Activated naive CD4-positive, alpha-beta T cell (primary cell): ENCODE measurements around the gene SAFB2.

Source experiments
- DNase-seq, 4 experiments: peaks; one replicate each; lab custom pipeline; 2025; lab: John Stamatoyannopoulos, UW

SAFB2 gene

DNA sequence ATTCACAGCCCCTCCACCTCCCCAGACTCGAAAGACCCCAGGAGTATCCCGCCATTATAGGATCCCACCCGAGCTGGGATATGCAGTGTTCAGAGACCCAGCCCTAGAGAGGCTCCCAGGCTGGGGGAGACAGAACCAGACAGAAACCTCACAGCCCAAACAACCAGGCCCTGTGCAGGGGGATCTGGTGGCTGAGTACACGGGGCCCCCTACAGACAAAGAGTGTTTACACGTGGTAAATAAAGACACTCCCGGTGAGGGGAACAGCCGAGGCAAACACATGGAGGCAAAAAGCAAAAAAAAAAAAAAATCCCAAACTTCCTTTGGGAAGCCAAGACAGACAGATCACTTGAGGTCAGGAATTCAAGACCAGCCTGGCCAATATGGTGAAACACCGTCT, 79.9 kb downstream of the SAFB2 start:
- DNase-seq: no peak

GRCh38 chr19:5541456-5541855, 81.1 kb downstream of the SAFB2 start:
- DNase-seq: no peak

DNA sequence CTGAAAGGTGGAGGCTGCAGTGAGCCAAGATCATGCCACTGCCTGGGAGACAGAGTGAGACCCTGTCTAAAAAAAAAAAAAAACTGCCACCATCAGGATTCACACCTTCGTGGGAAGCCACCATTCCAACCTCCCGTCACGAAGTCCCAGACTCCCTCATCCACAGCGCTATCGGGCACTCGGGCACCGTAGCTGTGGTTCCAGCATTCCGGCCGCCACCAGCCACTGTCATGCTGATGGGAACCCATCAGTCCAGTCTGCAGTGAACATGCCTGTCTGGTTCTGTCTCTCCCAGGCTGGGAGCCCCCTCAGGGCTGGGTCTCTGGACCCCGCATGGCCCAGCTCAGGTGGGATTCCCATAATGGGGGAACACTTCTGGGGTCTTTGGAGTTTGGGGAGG, 82.4 kb downstream of the SAFB2 start:
- no peak for DNase-seq

DNA sequence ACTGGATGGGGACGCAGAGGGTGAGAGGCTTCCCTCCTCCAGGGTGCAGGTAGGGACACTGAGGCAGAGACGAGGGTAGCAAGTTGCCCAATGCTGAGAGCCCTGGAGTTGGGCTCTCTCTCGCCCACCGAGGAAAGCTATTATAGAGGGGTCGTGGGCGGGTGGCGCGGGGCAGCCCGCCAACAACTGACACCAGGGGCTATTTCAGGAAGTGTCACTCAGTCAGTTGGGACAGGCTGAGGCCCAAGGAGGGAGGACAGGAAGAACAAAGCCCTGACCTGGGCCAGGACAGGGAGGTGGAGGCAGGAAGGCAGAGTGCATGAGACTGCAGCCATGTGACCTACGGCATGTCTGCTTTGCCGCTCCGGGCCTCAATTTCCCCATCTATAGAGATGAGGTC, 84.7 kb downstream of the SAFB2 start:
- DNase-seq: no peak
